ENCODE measurements around the gene UBAC2. TPM values are rescaled to one million over a fixed set of nuclear protein-coding genes. Genes with fewer than 3 reads are reported as not detected.
A peak's percentile ranks its signal among the peaks of the same experiment; 100 is the strongest.

The UBAC2 gene
- total and polyA plus RNA-seq, 4 donors, result 49.9 to 77.1 (median 53.7) TPM

- peak in 1 of 3 donors; percentile 8 for DNase-seq
- H3K9me3 ChIP-seq (ENCODE audit: control insufficient read depth in 4 of 4, insufficient read depth in 3 of 4, low read length in 3 of 4), result no peaks in the 10 kb centered on the region
- no peak overlapping the region for H3K4me3 ChIP-seq
- peaks cover 0 to 9% (median 5%) of the 10 kb centered on the region in 5 donors for H3K4me1 ChIP-seq (ENCODE audit: control insufficient read depth in 5 of 5, insufficient read depth in 5 of 5, low read length in 5 of 5)
- H3K27me3 ChIP-seq (ENCODE audit: control insufficient read depth in 3 of 3, insufficient read depth in 3 of 3, low read length in 2 of 3), result no peaks in the 10 kb centered on the region
- no peak overlapping the region for H3K9ac ChIP-seq (ENCODE audit: insufficient read depth in 1 of 2, low read length in 2 of 2)
- H3K27ac ChIP-seq (ENCODE audit: low read depth in 1 of 2, low read length in 1 of 2), result peak overlapping the region in 1 of 2 donors; percentile 13
- 66 to 71% methylated on average over 18 of the region's 18 CpGs for WGBS, 2 donors
- no peaks in the 10 kb centered on the region for H3K36me3 ChIP-seq (ENCODE audit: control insufficient read depth in 4 of 4, insufficient read depth in 4 of 4, low read length in 4 of 4)
- no peak for ATAC-seq (ENCODE audit: insufficient read depth, low FRiP score)
- no peak for TF ChIP-seq CTCF (IDR thresholded peaks at IDR 0.05; ENCODE audit: control extremely low read depth, extremely low read depth)
Measured at GRCh38 chr13:99431927-99432608, 231.4 kb downstream of the UBAC2 start.

GRCh38 chr13:99432609-99433542 is 232.2 kb downstream of the UBAC2 start:
- 15 to 26% methylated on average over 23 of the region's 23 CpGs for WGBS, 2 donors
- no peak overlapping the region for H3K9ac ChIP-seq (ENCODE audit: insufficient read depth in 1 of 2, low read length in 2 of 2)
- no peak for TF ChIP-seq CTCF (IDR thresholded peaks at IDR 0.05; ENCODE audit: control extremely low read depth, extremely low read depth)
- no peaks in the 10 kb centered on the region for H3K9me3 ChIP-seq (ENCODE audit: control insufficient read depth in 4 of 4, insufficient read depth in 3 of 4, low read length in 3 of 4)
- DNase-seq (peak; percentile 41 to 53 (median 45)), ATAC-seq (ENCODE audit: insufficient read depth, low FRiP score) (peak; percentile 53)
- H3K27me3 ChIP-seq (ENCODE audit: control insufficient read depth in 3 of 3, insufficient read depth in 3 of 3, low read length in 2 of 3), result no peaks in the 10 kb centered on the region
- peaks cover 0 to 10% (median 5%) of the 10 kb centered on the region in 5 donors for H3K4me1 ChIP-seq (ENCODE audit: control insufficient read depth in 5 of 5, insufficient read depth in 5 of 5, low read length in 5 of 5)
- no peak overlapping the region for H3K4me3 ChIP-seq
- H3K27ac ChIP-seq (ENCODE audit: low read depth in 1 of 2, low read length in 1 of 2), result peak overlapping the region in 1 of 2 donors; percentile 13
- no peaks in the 10 kb centered on the region for H3K36me3 ChIP-seq (ENCODE audit: control insufficient read depth in 4 of 4, insufficient read depth in 4 of 4, low read length in 4 of 4)

GRCh38 chr13:99433543-99434075 is 233.0 kb downstream of the UBAC2 start:
- ATAC-seq (ENCODE audit: insufficient read depth, low FRiP score) (no peak), DNase-seq (no peak)
- Histone ChIP-seq H3K4me1 (ENCODE audit: control insufficient read depth in 5 of 5, insufficient read depth in 5 of 5, low read length in 5 of 5) (peaks cover 0 to 10% (median 5%) of the 10 kb centered on the region in 5 donors), H3K9me3 (ENCODE audit: control insufficient read depth in 4 of 4, insufficient read depth in 3 of 4, low read length in 3 of 4) (no peaks in the 10 kb centered on the region), H3K4me3 (no peak overlapping the region), H3K9ac (ENCODE audit: insufficient read depth in 1 of 2, low read length in 2 of 2) (no peak overlapping the region), H3K27ac (ENCODE audit: low read depth in 1 of 2, low read length in 1 of 2) (no peak overlapping the region), H3K36me3 (ENCODE audit: control insufficient read depth in 4 of 4, insufficient read depth in 4 of 4, low read length in 4 of 4) (no peaks in the 10 kb centered on the region), H3K27me3 (ENCODE audit: control insufficient read depth in 3 of 3, insufficient read depth in 3 of 3, low read length in 2 of 3) (peaks cover 0 to 1% (median 0%) of the 10 kb centered on the region in 3 donors)
- TF ChIP-seq CTCF (IDR thresholded peaks at IDR 0.05; ENCODE audit: control extremely low read depth, extremely low read depth), result no peak
- WGBS, 2 donors, result 96% methylated on average over 8 of the region's 8 CpGs
